GM12878 (cell line): ENCODE data around the gene SKA1. TPM values are rescaled to one million over a fixed set of nuclear protein-coding genes. Genes with fewer than 3 reads are reported as not detected.

ENCODE experiments used
- CEBPB ChIP-seq, 2 experiments: fragments of 150-350 bp in 1 of 2; IDR thresholded peaks; 2 replicates each; pipeline ENCODE4 v1.6.1; 2012 to 2014; ENCODE audit warnings: low read depth in 2 of 2, low read length in 2 of 2, borderline replicate concordance in 1 of 2, inconsistent platforms in 1 of 2
- CREB1 ChIP-seq: IDR thresholded peaks from 2 replicates; pipeline ENCODE4 v1.6.1; 2012; ENCODE audit warnings: low read depth, mild to moderate bottlenecking, inconsistent platforms
- GABPA ChIP-seq: IDR thresholded peaks from 2 replicates; pipeline ENCODE4 v1.6.1; 2014; ENCODE audit warnings: antibody characterized with exemption, low read depth, mild to moderate bottlenecking, inconsistent platforms
- HDGF ChIP-seq: fragments of 450-650 bp; IDR thresholded peaks from 2 replicates; pipeline ENCODE4 v1.6.1; 2016; ENCODE audit warnings: antibody characterized with exemption
- IRF4 ChIP-seq: IDR thresholded peaks from 2 replicates; pipeline ENCODE4 v1.6.1; 2011; ENCODE audit warnings: low read depth, low read length
- JUND ChIP-seq: IDR thresholded peaks from 2 replicates; pipeline ENCODE4 v1.6.1; 2012; ENCODE audit warnings: low read depth, mild to moderate bottlenecking, low read length, improper control_type of control experiment, moderate library complexity
- MLLT1 ChIP-seq: fragments of 450-650 bp; IDR thresholded peaks from 2 replicates; pipeline ENCODE4 v1.6.1; 2016; ENCODE audit warnings: mild to moderate bottlenecking
- MTA3 ChIP-seq: IDR thresholded peaks from 2 replicates; pipeline ENCODE4 v1.6.1; 2012; ENCODE audit warnings: low read length, inconsistent platforms, borderline replicate concordance
- MXI1 ChIP-seq: fragments of 150-350 bp; IDR thresholded peaks from 2 replicates; pipeline ENCODE4 v1.6.1; 2011; ENCODE audit warnings: low read depth, mild to moderate bottlenecking, inconsistent platforms, low read length, improper control_type of control experiment
- NFXL1 ChIP-seq: fragments of 450-650 bp; IDR thresholded peaks from 2 replicates; pipeline ENCODE4 v1.6.1; 2017; ENCODE audit warnings: antibody characterized with exemption, mild to moderate bottlenecking, borderline replicate concordance
- NR2C1 ChIP-seq: fragments of 450-650 bp; IDR thresholded peaks from 2 replicates; pipeline ENCODE4 v1.6.1; 2017; ENCODE audit warnings: antibody characterized with exemption, mild to moderate bottlenecking, moderate library complexity
- POU2F2 ChIP-seq: IDR thresholded peaks from 3 replicates; pipeline ENCODE4 v1.6.1; 2011; ENCODE audit warnings: low read depth, mild to moderate bottlenecking, low read length, borderline replicate concordance
- RELA ChIP-seq: fragments of 450-650 bp; IDR thresholded peaks from 2 replicates; pipeline ENCODE4 v1.8.0; 2014; ENCODE audit warnings: borderline replicate concordance; ENCODE audit not compliant: partially characterized antibody
- RUNX3 ChIP-seq: IDR thresholded peaks from 2 replicates; pipeline ENCODE4 v1.6.1; 2012; ENCODE audit warnings: low read length, inconsistent platforms
- SIN3A ChIP-seq: IDR thresholded peaks from 2 replicates; pipeline ENCODE4 v1.6.1; 2012; ENCODE audit warnings: low read depth, low read length, improper control_type of control experiment
- SREBF1 ChIP-seq: IDR thresholded peaks from 2 replicates; pipeline ENCODE4 v1.6.1; 2012; ENCODE audit warnings: mild to moderate bottlenecking, low read length
- TAF1 ChIP-seq: IDR thresholded peaks from 2 replicates; pipeline ENCODE4 v1.6.1; 2011; ENCODE audit warnings: mild to moderate bottlenecking, low read depth, low read length, borderline replicate concordance
- TCF3 ChIP-seq: IDR thresholded peaks from 2 replicates; pipeline ENCODE4 v1.6.1; 2012; ENCODE audit warnings: low read depth, mild to moderate bottlenecking, low read length, borderline replicate concordance; ENCODE audit not compliant: insufficient read depth
- ZBED1 ChIP-seq: IDR thresholded peaks from 2 replicates; pipeline ENCODE4 v1.6.1; 2016; ENCODE audit warnings: borderline replicate concordance
- ZBTB40 ChIP-seq: fragments of 450-650 bp; IDR thresholded peaks from 2 replicates; pipeline ENCODE4 v1.6.1; 2016; ENCODE audit warnings: mild to moderate bottlenecking, moderate library complexity, borderline replicate concordance
- ZNF274 ChIP-seq: IDR thresholded peaks from one replicate; pipeline ENCODE4 v1.8.0; 2011; ENCODE audit not compliant: insufficient read length, insufficient read depth
- ZNF687 ChIP-seq: fragments of 450-650 bp; IDR thresholded peaks from 2 replicates; pipeline ENCODE4 v1.6.1; 2017; ENCODE audit warnings: mild to moderate bottlenecking, moderate library complexity
- polyA plus RNA-seq, 11 experiments: library from polyadenylated mRNA; depleted of rRNA in 4 of 11; unstranded in 6 of 11; stranded (reverse) in 5 of 11; fragments of >200 nt; fragmentation: Nextera tagmentation in 4 of 11; fragmentation: Illumina TruSeq in 1 of 11; extraction: Ambion mirVana in 4 of 11; extraction: Trizol in 1 of 11; gene quantifications; 1 replicate in 1 of 11; 2 replicates in 10 of 11; pipeline versions ENCODE4 v1.2.1 to v1.2.3, GENCODE V29; 2011 to 2016; ENCODE audit warnings: inconsistent platforms in 2 of 11, missing spikeins in 2 of 11, low read depth in 1 of 11
- total RNA-seq, 4 experiments: library from RNA; depleted of rRNA in 3 of 4; stranded (reverse); fragments of >200 nt in 3 of 4; fragmentation: Illumina TruSeq in 1 of 4; extraction: Trizol in 1 of 4; gene quantifications; 2 replicates each; pipeline versions ENCODE4 v1.2.1 to v1.2.3, GENCODE V29; 2013 to 2021

Gene SKA1
- total and polyA plus RNA-seq, 10 of the 15 experiments (the other 5 are each of a cell fraction or from before 2014, with no cell fraction given): 16.4 to 36.7 (median 31.1) TPM

GRCh38 chr18:50374753-50375391 is at the start of gene SKA1 (continued):
- TF ChIP-seq ZBTB40 (0 out of 2 replicates have a peak, but pooled peaks have one; percentile 54), ZNF687 (peak; percentile 78; the same call in 1 of the 2 replicates), NR2C1 (peak; percentile 78), GABPA (peak; percentile 61), NFXL1 (no peak), ZBED1 (no peak), RELA (peak; percentile 16), SIN3A (peak; percentile 99), SREBF1 (no peak), CREB1 (peak; percentile 64; the same call in 1 of the 2 replicates), MLLT1 (0 out of 2 replicates have a peak, but pooled peaks have one; percentile 48), ZNF274 (no peak), HDGF (0 out of 2 replicates have a peak, but pooled peaks have one; percentile 36), IRF4 (peak; percentile 78), MTA3 (no peak), CEBPB (IDR thresholded peaks at IDR 0.05; ENCODE audit: borderline replicate concordance in 1 of 2, low read depth in 2 of 2, low read length in 2 of 2) (peak in 1 of 2 experiments; percentile 52; a peak in 1 of 4 replicates), TAF1 (peak; percentile 41; the same call in 1 of the 2 replicates), TCF3 (peak; percentile 81), JUND (peak; percentile 66), MXI1 (peak; percentile 83), RUNX3 (peak; percentile 78), POU2F2 (peak; percentile 46; the same call in 1 of the 3 replicates)
